Lower leg skin (tissue), 3 donors: ENCODE results near the gene CLDN8.

Experiments used
- POLR2A ChIP-seq, 2 donors: fragments of 450-650 bp; IDR thresholded peaks; one replicate each; pipeline ENCODE4 v1.6.1; 2016 to 2017; ENCODE audit warnings: antibody characterized with exemption in 2 of 2, mild to moderate bottlenecking in 1 of 2, moderate library complexity in 1 of 2
- TF ChIP-seq, protein P1 (sequence below), 3 donors: fragments of 450-650 bp; IDR thresholded peaks; one replicate each; pipeline ENCODE4 v1.5.1; 2016; ENCODE audit warnings: antibody characterized with exemption in 3 of 3, mild to moderate bottlenecking in 3 of 3, moderate library complexity in 2 of 3

DNA sequence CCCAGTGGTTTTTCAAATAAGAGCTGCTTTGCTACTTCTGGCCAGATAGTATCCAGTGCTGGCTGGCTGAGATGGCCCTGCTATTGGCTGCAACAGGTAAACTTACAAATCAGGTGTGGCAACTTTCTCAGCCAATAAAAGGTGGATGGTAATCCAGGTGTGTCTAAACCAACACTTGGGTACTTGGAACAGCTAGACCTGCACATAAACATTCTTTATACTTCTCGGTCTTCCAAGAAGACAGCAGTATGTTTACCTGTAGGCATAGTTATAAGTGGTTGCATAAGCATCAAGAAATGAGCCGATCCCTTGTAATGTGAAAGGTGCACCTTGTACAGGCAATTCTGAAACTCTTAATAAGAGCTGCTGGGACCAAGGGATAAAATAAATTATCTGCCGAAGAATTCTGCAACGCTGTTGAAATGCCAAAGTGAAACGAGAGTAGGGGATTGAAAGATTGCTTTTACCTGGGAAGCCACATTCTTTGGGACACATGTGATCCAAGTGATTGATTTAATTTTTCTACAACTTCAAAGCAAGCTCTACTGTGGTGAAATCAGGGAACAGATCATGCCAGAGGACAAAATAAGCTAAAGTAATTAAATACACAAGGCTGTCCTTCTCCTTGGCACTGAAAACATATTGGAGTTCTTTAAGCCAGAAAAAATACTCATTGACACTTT lies at the start of gene CLDN8:
- TF ChIP-seq, protein P1, sequence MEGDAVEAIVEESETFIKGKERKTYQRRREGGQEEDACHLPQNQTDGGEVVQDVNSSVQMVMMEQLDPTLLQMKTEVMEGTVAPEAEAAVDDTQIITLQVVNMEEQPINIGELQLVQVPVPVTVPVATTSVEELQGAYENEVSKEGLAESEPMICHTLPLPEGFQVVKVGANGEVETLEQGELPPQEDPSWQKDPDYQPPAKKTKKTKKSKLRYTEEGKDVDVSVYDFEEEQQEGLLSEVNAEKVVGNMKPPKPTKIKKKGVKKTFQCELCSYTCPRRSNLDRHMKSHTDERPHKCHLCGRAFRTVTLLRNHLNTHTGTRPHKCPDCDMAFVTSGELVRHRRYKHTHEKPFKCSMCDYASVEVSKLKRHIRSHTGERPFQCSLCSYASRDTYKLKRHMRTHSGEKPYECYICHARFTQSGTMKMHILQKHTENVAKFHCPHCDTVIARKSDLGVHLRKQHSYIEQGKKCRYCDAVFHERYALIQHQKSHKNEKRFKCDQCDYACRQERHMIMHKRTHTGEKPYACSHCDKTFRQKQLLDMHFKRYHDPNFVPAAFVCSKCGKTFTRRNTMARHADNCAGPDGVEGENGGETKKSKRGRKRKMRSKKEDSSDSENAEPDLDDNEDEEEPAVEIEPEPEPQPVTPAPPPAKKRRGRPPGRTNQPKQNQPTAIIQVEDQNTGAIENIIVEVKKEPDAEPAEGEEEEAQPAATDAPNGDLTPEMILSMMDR (IDR thresholded peaks at IDR 0.05) = no peak
- TF ChIP-seq POLR2A (IDR thresholded peaks at IDR 0.05) = no peak
